K562 (cell line): ENCODE measurements around the gene ASB14. TPM values are rescaled to one million over a fixed set of nuclear protein-coding genes. Genes with fewer than 3 reads are reported as not detected.

Experiments used
- ARID1B ChIP-seq: fragments of 450-650 bp; IDR thresholded peaks from 2 replicates; pipeline ENCODE4 v1.6.1; 2016; ENCODE audit warnings: antibody characterized with exemption, mild to moderate bottlenecking, inconsistent platforms
- ATF1 ChIP-seq, 2 experiments: fragments of 450-650 bp in 1 of 2; IDR thresholded peaks; 2 replicates each; pipeline ENCODE4 v1.6.1; 2016; ENCODE audit warnings: missing compliant biosample characterization in 1 of 2, missing genetic modification characterization in 1 of 2
- ETV5 ChIP-seq: sonication (generic); formaldehyde crosslinking; IDR thresholded peaks from 2 replicates; pipeline ENCODE4 v1.4.0; 2020; ENCODE audit warnings: low read depth, mild to moderate bottlenecking, missing genetic modification reagents
- GABPB2 ChIP-seq: fragments of 250-450 bp; sonication (Bioruptor Pico); conservative IDR thresholded peaks from 2 replicates; pipeline ENCODE4 v1.5.1; 2021; ENCODE audit warnings: mild to moderate bottlenecking
- GATAD2A ChIP-seq: fragments of 450-650 bp; IDR thresholded peaks from 2 replicates; pipeline ENCODE4 v1.6.1; 2017
- HDAC1 ChIP-seq, 2 experiments: fragments of 450-650 bp; IDR thresholded peaks; 2 replicates each; pipeline ENCODE4 v1.6.1; 2016 to 2017; ENCODE audit warnings: inconsistent platforms in 1 of 2, mild to moderate bottlenecking in 1 of 2, moderate library complexity in 1 of 2
- HLTF ChIP-seq: fragments of 450-650 bp; IDR thresholded peaks from 2 replicates; pipeline ENCODE4 v1.6.1; 2016
- KDM1A ChIP-seq, 2 experiments: fragments of 450-650 bp; IDR thresholded peaks; 2 replicates each; pipeline ENCODE4 v1.6.1; 2016; ENCODE audit warnings: mild to moderate bottlenecking in 2 of 2
- MCM3 ChIP-seq: fragments of 450-650 bp; IDR thresholded peaks from 2 replicates; pipeline ENCODE4 v1.6.1; 2016
- PHB ChIP-seq: fragments of 250-450 bp; sonication (Bioruptor Pico); IDR thresholded peaks from 2 replicates; pipeline ENCODE4 v1.5.0; 2021
- PHF8 ChIP-seq: fragments of 200-600 bp; sonication (generic); IDR thresholded peaks from 2 replicates; pipeline ENCODE4 v1.6.1; 2012; ENCODE audit warnings: mixed run types, mild to moderate bottlenecking, inconsistent platforms, low read length, moderate library complexity, borderline replicate concordance
- RBM34 ChIP-seq: fragments of 200-400 bp; formaldehyde crosslinking; IDR thresholded peaks from 2 replicates; pipeline ENCODE4 v1.6.1; 2018; ENCODE audit warnings: low read length, borderline replicate concordance; ENCODE audit not compliant: insufficient read depth
- SRSF7 ChIP-seq: fragments of 200-400 bp; formaldehyde crosslinking; optimal IDR thresholded peaks from 2 replicates; pipeline ENCODE3; 2017; ENCODE audit warnings: mild to moderate bottlenecking, low read depth, low read length
- SRSF9 ChIP-seq: fragments of 200-400 bp; formaldehyde crosslinking; IDR thresholded peaks from 2 replicates; pipeline ENCODE4 v1.6.1; 2017; ENCODE audit warnings: low read depth, low read length, borderline replicate concordance
- STAG1 ChIP-seq: sonication (generic); formaldehyde crosslinking; IDR thresholded peaks from 2 replicates; pipeline ENCODE4 v1.5.0; 2020; ENCODE audit warnings: missing genetic modification reagents, borderline replicate concordance
- TAF15 ChIP-seq: fragments of 200-400 bp; formaldehyde crosslinking; IDR thresholded peaks from 2 replicates; pipeline ENCODE4 v1.6.1; 2017; ENCODE audit warnings: mild to moderate bottlenecking, low read depth, low read length, moderate library complexity
- TCF3 ChIP-seq: sonication (generic); formaldehyde crosslinking; IDR thresholded peaks from 2 replicates; pipeline ENCODE4 v1.4.0; 2020; ENCODE audit warnings: mild to moderate bottlenecking, missing genetic modification reagents
- TEAD2 ChIP-seq: fragments of 450-650 bp; IDR thresholded peaks from 2 replicates; pipeline ENCODE4 v1.6.1; 2016; ENCODE audit warnings: missing genetic modification characterization, control low read depth, missing compliant biosample characterization
- THRAP3 ChIP-seq: fragments of 450-650 bp; IDR thresholded peaks from 2 replicates; pipeline ENCODE4 v1.6.1; 2016; ENCODE audit warnings: mild to moderate bottlenecking, inconsistent platforms, borderline replicate concordance
- ZBTB8A ChIP-seq: fragments of 450-650 bp; IDR thresholded peaks from 2 replicates; pipeline ENCODE4 v1.6.1; 2018; ENCODE audit warnings: mild to moderate bottlenecking, moderate library complexity; ENCODE audit not compliant: partially characterized antibody
- polyA plus RNA-seq, 8 experiments: library from polyadenylated mRNA; depleted of rRNA in 4 of 8; stranded (reverse) in 5 of 8; unstranded in 3 of 8; fragments of >200 nt; fragmentation: Nextera tagmentation in 2 of 8; fragmentation: Illumina TruSeq in 1 of 8; extraction: Ambion mirVana in 2 of 8; extraction: Trizol in 1 of 8; gene quantifications; 2 replicates each; pipeline versions ENCODE4 v1.2.1 to v1.2.3, GENCODE V29; 2011 to 2014; ENCODE audit warnings: inconsistent platforms in 1 of 8, missing spikeins in 1 of 8
- total RNA-seq, 7 experiments: library from RNA; depleted of rRNA in 6 of 7; stranded (reverse); fragments of >200 nt in 6 of 7; fragmentation: Illumina TruSeq in 2 of 7; extraction: Trizol in 2 of 7; gene quantifications; 2 replicates each; pipeline versions ENCODE4 v1.2.1 to v1.2.3, GENCODE V29; 2011 to 2021; ENCODE audit warnings: low replicate concordance in 1 of 7
- TF ChIP-seq, protein P1 (sequence below), 2 experiments: IDR thresholded peaks; 2 replicates each; pipeline ENCODE4 v1.6.1; 2012; ENCODE audit warnings: improper control_type of control experiment in 2 of 2, low read depth in 2 of 2, low read length in 2 of 2, borderline replicate concordance in 1 of 2
- TF ChIP-seq, protein P2 (sequence below): sonication (generic); formaldehyde crosslinking; IDR thresholded peaks from 2 replicates; pipeline ENCODE4 v1.8.0; 2022; ENCODE audit warnings: mild to moderate bottlenecking, missing genetic modification reagents
- TF ChIP-seq, protein P3 (sequence below), 2 experiments: fragments of 200-800 bp in 1 of 2; sonication (Bioruptor generic) in 1 of 2; sonication (generic) in 1 of 2; formaldehyde crosslinking in 1 of 2; IDR thresholded peaks in 1 of 2; conservative IDR thresholded peaks in 1 of 2; 2 replicates each; pipeline versions ENCODE4 v1.5.0 to v1.6.1; 2016 to 2020; ENCODE audit warnings: missing compliant biosample characterization in 1 of 2, missing genetic modification characterization in 1 of 2, missing genetic modification reagents in 1 of 2

The ASB14 gene
- total and polyA plus RNA-seq, 9 of the 15 experiments (the other 6 are each of a cell fraction or from before 2014, with no cell fraction given): 0.01 to 0.07 TPM; not detected in 7

DNA sequence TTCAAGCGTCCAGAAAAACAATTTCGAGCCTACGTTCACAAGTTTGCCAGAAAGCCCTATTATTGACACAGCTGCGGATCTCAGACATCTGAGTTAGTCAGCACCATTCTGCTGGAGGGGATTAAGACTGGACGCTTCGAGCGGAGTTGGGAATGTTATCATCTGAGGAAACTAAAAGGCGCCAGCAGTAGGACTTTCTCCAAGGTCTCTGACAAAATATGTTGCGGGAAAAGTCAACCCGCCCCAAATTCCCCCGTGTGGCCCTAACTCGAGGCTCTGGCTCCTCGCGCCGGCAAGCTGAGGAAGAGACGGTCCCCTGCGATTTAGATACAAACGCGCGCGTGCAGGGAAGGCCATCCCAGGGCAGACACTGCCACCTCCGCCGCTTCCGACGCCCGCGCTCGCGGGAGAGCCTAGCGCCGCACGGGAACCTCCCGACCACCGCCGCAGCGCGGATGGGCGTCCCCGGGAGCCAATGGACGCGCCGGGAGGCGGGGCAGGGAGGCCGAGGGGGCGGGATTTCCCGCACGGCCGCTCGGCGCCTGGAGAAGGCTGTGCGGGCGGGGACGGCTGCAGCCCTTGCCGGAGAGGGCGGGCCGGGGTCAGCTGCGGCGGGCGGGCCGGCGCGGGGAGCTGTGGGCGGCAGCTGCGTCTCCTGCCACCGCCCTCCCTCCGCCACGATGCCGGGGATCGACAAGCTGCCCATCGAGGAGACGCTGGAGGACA lies 65.1 kb downstream of the ASB14 start, which contains the start of gene APPL1 (continued):
- TF ChIP-seq, protein P1, sequence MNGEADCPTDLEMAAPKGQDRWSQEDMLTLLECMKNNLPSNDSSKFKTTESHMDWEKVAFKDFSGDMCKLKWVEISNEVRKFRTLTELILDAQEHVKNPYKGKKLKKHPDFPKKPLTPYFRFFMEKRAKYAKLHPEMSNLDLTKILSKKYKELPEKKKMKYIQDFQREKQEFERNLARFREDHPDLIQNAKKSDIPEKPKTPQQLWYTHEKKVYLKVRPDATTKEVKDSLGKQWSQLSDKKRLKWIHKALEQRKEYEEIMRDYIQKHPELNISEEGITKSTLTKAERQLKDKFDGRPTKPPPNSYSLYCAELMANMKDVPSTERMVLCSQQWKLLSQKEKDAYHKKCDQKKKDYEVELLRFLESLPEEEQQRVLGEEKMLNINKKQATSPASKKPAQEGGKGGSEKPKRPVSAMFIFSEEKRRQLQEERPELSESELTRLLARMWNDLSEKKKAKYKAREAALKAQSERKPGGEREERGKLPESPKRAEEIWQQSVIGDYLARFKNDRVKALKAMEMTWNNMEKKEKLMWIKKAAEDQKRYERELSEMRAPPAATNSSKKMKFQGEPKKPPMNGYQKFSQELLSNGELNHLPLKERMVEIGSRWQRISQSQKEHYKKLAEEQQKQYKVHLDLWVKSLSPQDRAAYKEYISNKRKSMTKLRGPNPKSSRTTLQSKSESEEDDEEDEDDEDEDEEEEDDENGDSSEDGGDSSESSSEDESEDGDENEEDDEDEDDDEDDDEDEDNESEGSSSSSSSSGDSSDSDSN (IDR thresholded peaks at IDR 0.05; ENCODE audit: borderline replicate concordance in 1 of 2, low read depth in 2 of 2, low read length in 2 of 2): peak in 1 of 2 experiments; percentile 50; a peak in 1 of 4 replicates
- TF ChIP-seq SRSF7 (no peak), TCF3 (0 out of 2 replicates have a peak, but pooled peaks have one; percentile 12), TEAD2 (tag) (no peak), PHB (no peak), GABPB2 (CRISPR knock-in tag) (no peak), ARID1B (peak; percentile 56), KDM1A (IDR thresholded peaks at IDR 0.05) (no peak), RBM34 (no peak), ETV5 (CRISPR knock-in tag) (no peak), PHF8 (peak; percentile 62; the same call in 1 of the 2 replicates), MCM3 (no peak), GATAD2A (no peak), STAG1 (CRISPR knock-in tag) (no peak), SRSF9 (no peak), HLTF (no peak), TAF15 (no peak), ATF1 (CRISPR knock-in tag; IDR thresholded peaks at IDR 0.05) (no peak), ATF1 (tag; IDR thresholded peaks at IDR 0.05) (peak; percentile 42), THRAP3 (no peak), HDAC1 (IDR thresholded peaks at IDR 0.05) (no peak), ZBTB8A (no peak)
- TF ChIP-seq, protein P2, sequence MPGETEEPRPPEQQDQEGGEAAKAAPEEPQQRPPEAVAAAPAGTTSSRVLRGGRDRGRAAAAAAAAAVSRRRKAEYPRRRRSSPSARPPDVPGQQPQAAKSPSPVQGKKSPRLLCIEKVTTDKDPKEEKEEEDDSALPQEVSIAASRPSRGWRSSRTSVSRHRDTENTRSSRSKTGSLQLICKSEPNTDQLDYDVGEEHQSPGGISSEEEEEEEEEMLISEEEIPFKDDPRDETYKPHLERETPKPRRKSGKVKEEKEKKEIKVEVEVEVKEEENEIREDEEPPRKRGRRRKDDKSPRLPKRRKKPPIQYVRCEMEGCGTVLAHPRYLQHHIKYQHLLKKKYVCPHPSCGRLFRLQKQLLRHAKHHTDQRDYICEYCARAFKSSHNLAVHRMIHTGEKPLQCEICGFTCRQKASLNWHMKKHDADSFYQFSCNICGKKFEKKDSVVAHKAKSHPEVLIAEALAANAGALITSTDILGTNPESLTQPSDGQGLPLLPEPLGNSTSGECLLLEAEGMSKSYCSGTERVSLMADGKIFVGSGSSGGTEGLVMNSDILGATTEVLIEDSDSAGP (CRISPR knock-in tag): no peak
- TF ChIP-seq, protein P3, sequence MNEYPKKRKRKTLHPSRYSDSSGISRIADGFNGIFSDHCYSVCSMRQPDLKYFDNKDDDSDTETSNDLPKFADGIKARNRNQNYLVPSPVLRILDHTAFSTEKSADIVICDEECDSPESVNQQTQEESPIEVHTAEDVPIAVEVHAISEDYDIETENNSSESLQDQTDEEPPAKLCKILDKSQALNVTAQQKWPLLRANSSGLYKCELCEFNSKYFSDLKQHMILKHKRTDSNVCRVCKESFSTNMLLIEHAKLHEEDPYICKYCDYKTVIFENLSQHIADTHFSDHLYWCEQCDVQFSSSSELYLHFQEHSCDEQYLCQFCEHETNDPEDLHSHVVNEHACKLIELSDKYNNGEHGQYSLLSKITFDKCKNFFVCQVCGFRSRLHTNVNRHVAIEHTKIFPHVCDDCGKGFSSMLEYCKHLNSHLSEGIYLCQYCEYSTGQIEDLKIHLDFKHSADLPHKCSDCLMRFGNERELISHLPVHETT (CRISPR knock-in tag; conservative IDR thresholded peaks at IDR 0.05 in 1 of 2, IDR thresholded peaks at IDR 0.05 in 1 of 2): peak in 1 of 2 experiments; percentile 62; a peak in 2 of 4 replicates
- TF ChIP-seq, all 486 proteins: peak for 65
